HepG2 (cell line): Measurements from ENCODE around the gene RPS6KL1.

Experiments used
- BHLHE40 ChIP-seq: IDR thresholded peaks from 2 replicates; pipeline ENCODE4 v1.6.1; 2011; ENCODE audit warnings: low read length, improper control_type of control experiment
- CTCF ChIP-seq: sonication (generic); formaldehyde crosslinking; IDR thresholded peaks from 2 replicates; pipeline ENCODE4 v1.5.0; 2020; ENCODE audit warnings: mild to moderate bottlenecking, missing genetic modification reagents, moderate library complexity
- ELK4 ChIP-seq: sonication (generic); formaldehyde crosslinking; IDR thresholded peaks from 2 replicates; pipeline ENCODE4 v1.9.0; 2021; ENCODE audit warnings: missing genetic modification reagents, borderline replicate concordance
- MAX ChIP-seq: IDR thresholded peaks from 2 replicates; pipeline ENCODE4 v1.6.1; 2012; ENCODE audit warnings: inconsistent platforms
- MAZ ChIP-seq, 2 experiments: sonication (generic) in 1 of 2; formaldehyde crosslinking in 1 of 2; IDR thresholded peaks; 2 replicates each; pipeline versions ENCODE4 v1.5.0 to v1.6.1; 2012 to 2020; ENCODE audit warnings: low read depth in 2 of 2, mild to moderate bottlenecking in 2 of 2, borderline replicate concordance in 1 of 2, improper control_type of control experiment in 1 of 2, low read length in 1 of 2, missing genetic modification reagents in 1 of 2, moderate library complexity in 1 of 2
- MBD4 ChIP-seq: IDR thresholded peaks from 2 replicates; pipeline ENCODE4 v1.6.1; 2012; ENCODE audit warnings: low read length, inconsistent platforms, borderline replicate concordance
- NR2F6 ChIP-seq, 2 experiments: IDR thresholded peaks; 2 replicates each; pipeline ENCODE4 v1.6.1; 2016; ENCODE audit warnings: antibody characterized with exemption in 1 of 2, mild to moderate bottlenecking in 1 of 2
- PAX8 ChIP-seq: sonication (generic); formaldehyde crosslinking; IDR thresholded peaks from 2 replicates; pipeline ENCODE4 v1.8.0; 2022; ENCODE audit warnings: mild to moderate bottlenecking, missing genetic modification reagents, borderline replicate concordance
- POLR2AphosphoS5 ChIP-seq: IDR thresholded peaks from 2 replicates; pipeline ENCODE4 v1.6.1; 2012; ENCODE audit warnings: low read depth, low read length
- YY1 ChIP-seq: IDR thresholded peaks from 2 replicates; pipeline ENCODE4 v1.6.1; 2011; ENCODE audit warnings: low read length, low read depth, moderate library complexity, mild to moderate bottlenecking; ENCODE audit not compliant: insufficient read depth, insufficient replicate concordance
- ZNF138 ChIP-seq: sonication (generic); formaldehyde crosslinking; IDR thresholded peaks from 2 replicates; pipeline ENCODE4 v1.5.0; 2020; ENCODE audit warnings: mild to moderate bottlenecking, low read depth, missing genetic modification reagents
- ZNF326 ChIP-seq: sonication (generic); formaldehyde crosslinking; IDR thresholded peaks from 2 replicates; pipeline ENCODE4 v1.4.0; 2020; ENCODE audit warnings: missing genetic modification reagents, borderline replicate concordance
- ZSCAN22 ChIP-seq: sonication (generic); formaldehyde crosslinking; IDR thresholded peaks from 2 replicates; pipeline ENCODE4 v1.4.0; 2020; ENCODE audit warnings: mild to moderate bottlenecking, missing genetic modification reagents

- TF ChIP-seq ZSCAN22 (CRISPR knock-in tag): no peak
- no peak for TF ChIP-seq CTCF (CRISPR knock-in tag)
- TF ChIP-seq POLR2AphosphoS5: no peak
- TF ChIP-seq MAX: no peak
- no peak for TF ChIP-seq PAX8 (CRISPR knock-in tag)
- no peak for TF ChIP-seq ELK4 (CRISPR knock-in tag)
- no peak for TF ChIP-seq MBD4
- no peak for TF ChIP-seq MAZ (IDR thresholded peaks at IDR 0.05; ENCODE audit: borderline replicate concordance, low read depth, low read length)
- no peak for TF ChIP-seq MAZ (CRISPR knock-in tag; IDR thresholded peaks at IDR 0.05; ENCODE audit: low read depth)
- no peak for TF ChIP-seq NR2F6 (IDR thresholded peaks at IDR 0.05)
- no peak for TF ChIP-seq NR2F6 (CRISPR knock-in tag; IDR thresholded peaks at IDR 0.05)
- no peak for TF ChIP-seq YY1
- TF ChIP-seq ZNF326 (CRISPR knock-in tag): no peak
- TF ChIP-seq ZNF138 (CRISPR knock-in tag): no peak
- no peak for TF ChIP-seq BHLHE40
Observed at GRCh38 chr14:74962493-74962892, 39.4 kb upstream of the RPS6KL1 start.
